DOHH2 (cell line): ENCODE measurements around the gene THRB.

ENCODE experiments used
- CTCF ChIP-seq: fragments of 200-600 bp; sonication (generic); IDR thresholded peaks from one replicate; pipeline ENCODE4 v1.5.1; 2014; ENCODE audit warnings: antibody characterized with exemption, mild to moderate bottlenecking, low read depth, low read length; ENCODE audit not compliant: poor library complexity, severe bottlenecking
- EZH2phosphoT487 ChIP-seq: fragments of 200-600 bp; sonication (generic); IDR thresholded peaks from 2 replicates; pipeline ENCODE4 v1.6.1; 2017; ENCODE audit warnings: borderline replicate concordance, mild to moderate bottlenecking, antibody characterized with exemption, low read length, moderate library complexity, mixed read lengths

- TF ChIP-seq CTCF: no peak
- no peak for TF ChIP-seq EZH2phosphoT487
These were observed 328.1 kb downstream of the THRB start for GRCh38 chr3:24166515-24166914.
